NB4 (cell line): Measurements from ENCODE around the gene SPATA32.

Experiments used
- CTCF ChIP-seq: IDR thresholded peaks from one replicate; pipeline ENCODE4 v1.5.1; 2012; ENCODE audit warnings: low read depth, low read length
- POLR2A ChIP-seq: IDR thresholded peaks from 2 replicates; pipeline ENCODE4 v1.6.1; 2011; ENCODE audit warnings: mild to moderate bottlenecking; ENCODE audit not compliant: insufficient read length; ENCODE audit errors: extremely low read depth
- TF ChIP-seq, protein P1 (sequence below): IDR thresholded peaks from 2 replicates; pipeline ENCODE4 v1.6.1; 2011; ENCODE audit warnings: low read depth, low read length

DNA sequence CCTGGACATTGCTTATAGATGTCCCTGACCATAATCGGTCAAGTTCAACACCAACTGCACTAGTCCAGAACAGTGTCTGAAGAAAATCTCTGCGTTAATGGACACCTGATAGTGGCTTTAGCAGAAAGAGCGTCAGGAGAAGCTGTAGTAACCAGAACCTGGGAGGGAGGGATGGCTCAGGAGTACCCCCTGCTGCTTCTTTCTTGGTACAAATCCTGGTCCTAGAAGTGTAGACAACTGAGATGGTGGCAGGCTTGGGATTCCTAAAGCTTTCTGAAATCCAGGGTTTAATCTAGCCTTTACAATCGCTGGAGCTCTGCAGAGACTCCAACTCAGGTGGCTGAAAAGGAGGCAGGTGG, 49.5 kb upstream of the SPATA32 start:
- TF ChIP-seq CTCF (no peak), POLR2A (no peak)
- TF ChIP-seq, protein P1, sequence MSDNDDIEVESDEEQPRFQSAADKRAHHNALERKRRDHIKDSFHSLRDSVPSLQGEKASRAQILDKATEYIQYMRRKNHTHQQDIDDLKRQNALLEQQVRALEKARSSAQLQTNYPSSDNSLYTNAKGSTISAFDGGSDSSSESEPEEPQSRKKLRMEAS = no peak
